ENCODE results near the gene CREB3L2.

CREB3L2 gene

GRCh38 chr7:137825489-137825888, 176.4 kb downstream of the CREB3L2 start:
- ChIA-PET POLR2A (no interaction called here), CTCF (interaction anchor here (0.8 to 1.4 kb wide), 2 partner anchors 9 to 11 kb away, joined by 3 to 5 read pairs; no protein-coding TSS in a partner anchor)
- no peak for DNase-seq (ENCODE audit: extremely low spot score)
- TF ChIP-seq, protein P1, sequence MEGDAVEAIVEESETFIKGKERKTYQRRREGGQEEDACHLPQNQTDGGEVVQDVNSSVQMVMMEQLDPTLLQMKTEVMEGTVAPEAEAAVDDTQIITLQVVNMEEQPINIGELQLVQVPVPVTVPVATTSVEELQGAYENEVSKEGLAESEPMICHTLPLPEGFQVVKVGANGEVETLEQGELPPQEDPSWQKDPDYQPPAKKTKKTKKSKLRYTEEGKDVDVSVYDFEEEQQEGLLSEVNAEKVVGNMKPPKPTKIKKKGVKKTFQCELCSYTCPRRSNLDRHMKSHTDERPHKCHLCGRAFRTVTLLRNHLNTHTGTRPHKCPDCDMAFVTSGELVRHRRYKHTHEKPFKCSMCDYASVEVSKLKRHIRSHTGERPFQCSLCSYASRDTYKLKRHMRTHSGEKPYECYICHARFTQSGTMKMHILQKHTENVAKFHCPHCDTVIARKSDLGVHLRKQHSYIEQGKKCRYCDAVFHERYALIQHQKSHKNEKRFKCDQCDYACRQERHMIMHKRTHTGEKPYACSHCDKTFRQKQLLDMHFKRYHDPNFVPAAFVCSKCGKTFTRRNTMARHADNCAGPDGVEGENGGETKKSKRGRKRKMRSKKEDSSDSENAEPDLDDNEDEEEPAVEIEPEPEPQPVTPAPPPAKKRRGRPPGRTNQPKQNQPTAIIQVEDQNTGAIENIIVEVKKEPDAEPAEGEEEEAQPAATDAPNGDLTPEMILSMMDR (IDR thresholded peaks at IDR 0.05; ENCODE audit: control extremely low read depth, extremely low read depth, low read depth, missing control alignments): no peak
